Ascending aorta (tissue), 2 donors: ENCODE results near the gene BANK1. TPM values are rescaled to one million over a fixed set of nuclear protein-coding genes. Genes with fewer than 3 reads are reported as not detected.

Source experiments
- DNase-seq, 2 donors: peaks; one replicate each; pipeline ENCODE4 v3.0.0-alpha.2; 2019; ENCODE audit warnings: low spot score in 2 of 2
- H3K27ac ChIP-seq, 2 donors: fragments of 200-600 bp; sonication (generic); one replicate each; pipeline ENCODE4 v1.5.1; 2016 to 2017; ENCODE audit warnings: mild to moderate bottlenecking in 1 of 2
- H3K27me3 ChIP-seq: fragments of 200-600 bp; sonication (generic); one replicate; pipeline ENCODE4 v1.5.1; 2017
- H3K36me3 ChIP-seq, 2 donors: fragments of 200-600 bp; sonication (generic); one replicate each; pipeline ENCODE4 v1.5.1; 2016
- H3K4me1 ChIP-seq, 2 donors: fragments of 200-600 bp; sonication (generic); one replicate each; pipeline ENCODE4 v1.5.1; 2016 to 2017; ENCODE audit warnings: mild to moderate bottlenecking in 1 of 2
- H3K4me3 ChIP-seq, 2 donors: fragments of 200-600 bp; sonication (generic); one replicate each; pipeline ENCODE4 v1.5.1; 2016 to 2017; ENCODE audit warnings: mild to moderate bottlenecking in 1 of 2
- H3K9me3 ChIP-seq, 2 donors: fragments of 200-600 bp; sonication (generic); one replicate each; pipeline ENCODE4 v1.5.1; 2016
- CTCF ChIP-seq, 3 experiments: fragments of 200-600 bp in 2 of 3; fragments of 450-650 bp in 1 of 3; sonication (generic) in 2 of 3; IDR thresholded peaks; one replicate each; pipeline ENCODE4 v1.5.1; 2016 to 2019; ENCODE audit warnings: antibody characterized with exemption in 3 of 3, mild to moderate bottlenecking in 1 of 3, moderate library complexity in 1 of 3
- intact Hi-C: fragments of 100-400 bp; cut with DNase I; formaldehyde crosslinking; loops from one replicate; pipeline ENCODE4 v1.15.1; 2023
- total RNA-seq: library from RNA; depleted of rRNA; stranded (reverse); fragments of >200 nt; gene quantifications from one replicate; pipeline ENCODE4 v1.1.0, GENCODE V29; 2016

Gene BANK1
- total RNA-seq, 1 donor from 2014 or later = not detected

DNA sequence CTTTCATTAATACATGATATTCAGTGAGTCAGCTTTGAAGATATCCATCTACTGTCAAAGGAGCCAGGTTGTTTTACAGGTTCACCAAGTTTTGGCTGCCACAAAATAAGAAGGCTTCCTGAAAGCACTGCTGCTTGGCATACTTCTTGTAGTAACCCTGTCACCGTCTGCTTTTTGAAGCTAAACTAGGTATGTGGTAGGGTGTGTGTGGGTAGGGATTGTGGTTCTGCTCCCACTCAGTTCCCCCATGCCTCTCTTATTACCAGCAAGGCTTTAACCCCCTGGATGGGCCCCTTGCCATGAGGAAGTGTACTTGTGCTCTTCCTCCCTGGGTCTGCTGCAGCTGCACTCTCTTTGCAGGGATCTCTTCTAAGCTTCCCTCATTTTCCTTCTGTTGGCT is 191.2 kb downstream of the BANK1 start:
- Histone ChIP-seq H3K4me3 (no peak overlapping the region), H3K4me1 (no peaks in the 10 kb centered on the region), H3K27ac (no peak overlapping the region), H3K9me3 (no peaks in the 10 kb centered on the region), H3K36me3 (no peaks in the 10 kb centered on the region), H3K27me3 (no peaks in the 10 kb centered on the region)
- intact Hi-C loops = no loop called here
- no peak for DNase-seq
- TF ChIP-seq CTCF (IDR thresholded peaks at IDR 0.05) = no peak

DNA sequence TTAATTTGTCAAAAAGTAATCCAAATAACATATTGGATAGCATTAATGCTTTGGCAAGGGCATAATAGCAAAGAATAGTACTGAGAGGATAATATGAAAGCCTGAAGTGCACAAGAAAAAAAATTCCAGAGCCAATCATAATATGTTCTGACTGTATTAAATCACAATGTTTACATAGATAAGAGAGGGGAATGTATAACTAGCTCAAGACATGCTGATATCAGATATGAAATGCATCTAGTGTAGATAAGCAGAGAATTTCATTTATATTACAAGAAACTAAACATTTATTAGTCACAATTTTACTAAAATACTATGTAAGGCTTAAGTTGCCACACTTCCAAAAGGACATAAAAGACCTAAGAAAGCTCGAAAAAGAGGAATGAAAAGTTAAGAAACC is 193.3 kb downstream of the BANK1 start:
- intact Hi-C loops = no loop called here
- H3K9me3 ChIP-seq = no peaks in the 10 kb centered on the region
- DNase-seq = no peak
- H3K27ac ChIP-seq = no peak overlapping the region
- H3K4me1 ChIP-seq = no peaks in the 10 kb centered on the region
- TF ChIP-seq CTCF (IDR thresholded peaks at IDR 0.05) = no peak
- H3K4me3 ChIP-seq = no peak overlapping the region
- no peaks in the 10 kb centered on the region for H3K36me3 ChIP-seq
- no peaks in the 10 kb centered on the region for H3K27me3 ChIP-seq

GRCh38 chr4:101987623-101988243 is 197.2 kb downstream of the BANK1 start:
- H3K9me3 ChIP-seq = no peaks in the 10 kb centered on the region
- H3K27me3 ChIP-seq = no peaks in the 10 kb centered on the region
- no peak for DNase-seq
- no peaks in the 10 kb centered on the region for H3K4me1 ChIP-seq
- H3K4me3 ChIP-seq = no peak overlapping the region
- H3K27ac ChIP-seq = no peak overlapping the region
- no peaks in the 10 kb centered on the region for H3K36me3 ChIP-seq
- intact Hi-C loops = no loop called here
- no peak for TF ChIP-seq CTCF (IDR thresholded peaks at IDR 0.05)

DNA sequence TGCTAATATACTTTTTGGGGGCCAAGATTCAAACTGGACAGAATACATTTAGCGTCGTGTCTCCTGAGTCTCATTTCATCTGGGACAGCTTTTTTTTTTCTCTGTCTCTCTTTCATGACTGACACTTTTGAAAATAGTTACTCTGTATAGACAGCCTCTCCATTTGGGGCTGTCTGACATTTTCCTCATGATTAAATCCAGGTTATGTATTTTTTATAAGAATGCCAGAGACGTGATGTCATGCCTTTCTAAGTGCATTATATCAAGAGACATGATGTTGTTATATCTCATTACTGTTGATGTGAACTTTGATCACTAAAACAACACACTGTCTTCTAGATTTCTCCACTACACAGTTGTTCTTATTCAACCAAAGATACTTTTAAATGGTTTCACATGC is 199.0 kb downstream of the BANK1 start:
- H3K4me3 ChIP-seq = no peak overlapping the region
- intact Hi-C loops = no loop called here
- no peaks in the 10 kb centered on the region for H3K27me3 ChIP-seq
- DNase-seq = no peak
- H3K36me3 ChIP-seq = no peaks in the 10 kb centered on the region
- no peak overlapping the region for H3K27ac ChIP-seq
- H3K4me1 ChIP-seq = peaks cover 0 to 4% of the 10 kb centered on the region in 2 donors
- no peaks in the 10 kb centered on the region for H3K9me3 ChIP-seq
- TF ChIP-seq CTCF (IDR thresholded peaks at IDR 0.05) = no peak

DNA sequence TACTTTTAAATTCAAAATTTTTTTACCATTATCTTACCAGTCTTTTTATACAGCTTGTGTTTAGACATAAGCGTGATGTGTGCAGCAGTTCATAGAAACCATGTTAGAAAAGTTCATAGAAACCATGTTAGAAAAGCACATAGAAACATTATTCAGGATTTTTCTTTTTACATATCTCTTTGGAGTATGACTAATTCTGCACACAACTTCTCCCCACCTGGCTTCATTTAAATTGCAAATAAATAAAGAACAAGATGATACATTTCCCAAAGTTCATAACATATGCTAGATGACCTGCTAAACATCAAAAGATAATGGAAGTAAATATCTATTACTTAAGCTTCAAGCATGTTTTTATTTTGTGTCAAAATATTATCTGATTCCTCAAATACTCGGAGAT is 201.9 kb downstream of the BANK1 start:
- H3K36me3 ChIP-seq = no peaks in the 10 kb centered on the region
- no peaks in the 10 kb centered on the region for H3K27me3 ChIP-seq
- no peak overlapping the region for H3K4me3 ChIP-seq
- peaks cover 0 to 4% of the 10 kb centered on the region in 2 donors for H3K4me1 ChIP-seq
- TF ChIP-seq CTCF (IDR thresholded peaks at IDR 0.05) = no peak
- no peak for DNase-seq
- no peak overlapping the region for H3K27ac ChIP-seq
- intact Hi-C loops = no loop called here
- no peaks in the 10 kb centered on the region for H3K9me3 ChIP-seq
